GM12878 (cell line): ENCODE data around the gene FHOD3. TPM values are rescaled to one million over a fixed set of nuclear protein-coding genes. Genes with fewer than 3 reads are reported as not detected.

Experiments
- ATAC-seq: fragments of 200-7000 bp; cut with Tn5 transposase; 3 replicates; pipeline ENCODE4 v1.9.1; 2020; ENCODE audit warnings: mild to moderate bottlenecking, moderate library complexity
- BruUV-seq: library from RNA; stranded (reverse); fragments of 400-500 nt; replicated peaks from 2 replicates; lab custom pipeline; 2021; lab: Mats Ljungman, UMichigan
- CTCF ChIA-PET: fragments of 300-600 bp; sonication (Branson Sonifier 250); formaldehyde crosslinking; extraction: SDS; loops from one replicate; lab custom pipeline; 2021; ENCODE audit warnings: inconsistent platforms; lab: Yijun Ruan, JAX
- POLR2A ChIA-PET: fragments of 350-600 bp; formaldehyde crosslinking; extraction: SDS; loops from one replicate; lab custom pipeline; 2021; ENCODE audit warnings: inconsistent platforms; lab: Charles Lee
- RAD21 ChIA-PET: fragments of 300-600 bp; sonication (Branson Sonifier 250); formaldehyde crosslinking; loops from one replicate; lab custom pipeline; 2023; ENCODE audit warnings: antibody characterized with exemption; ENCODE audit not compliant: unreplicated experiment; lab: Charles Lee
- SMC1A ChIA-PET: fragments of 300-600 bp; sonication (Branson Sonifier 250); formaldehyde crosslinking; loops from one replicate; lab custom pipeline; 2023; ENCODE audit not compliant: unreplicated experiment, uncharacterized antibody; lab: Charles Lee
- DNase-seq: peaks from one replicate; pipeline ENCODE4 v3.0.0-alpha.2; 2011; ENCODE audit warnings: low read depth, low spot score
- FAIRE-seq: peaks from 3 replicates; lab custom pipeline; 2011; peaks lifted over from hg19 to GRCh38; lab: Jason Lieb, UNC
- H2AFZ ChIP-seq: 2 replicates; pipeline ENCODE4 v1.6.0; 2011; ENCODE audit warnings: low read depth, low read length, control low read depth; ENCODE audit not compliant: control insufficient read depth
- H3K27ac ChIP-seq: 2 replicates; pipeline ENCODE4 v1.5.1; 2011; ENCODE audit warnings: control low read depth; ENCODE audit not compliant: control insufficient read depth, insufficient read depth
- H3K27me3 ChIP-seq, 2 experiments: replicated peaks in 1 of 2; 2 replicates each; pipeline versions ENCODE4 v1.6.0 to v1.6.1; 2011; ENCODE audit warnings: low read length in 1 of 2; ENCODE audit not compliant: control insufficient read depth in 2 of 2, insufficient read depth in 2 of 2
- H3K36me3 ChIP-seq, 2 experiments: 2 replicates each; pipeline ENCODE4 v1.5.1; 2011; ENCODE audit warnings: low read length in 1 of 2; ENCODE audit not compliant: control insufficient read depth in 2 of 2, insufficient read depth in 2 of 2
- H3K4me1 ChIP-seq: 2 replicates; pipeline ENCODE4 v1.6.1; 2011; ENCODE audit warnings: mild to moderate bottlenecking, low read length, moderate library complexity, mixed read lengths; ENCODE audit not compliant: control insufficient read depth, insufficient read depth
- H3K4me2 ChIP-seq: 2 replicates; pipeline ENCODE4 v1.6.0; 2011; ENCODE audit warnings: control low read depth; ENCODE audit not compliant: control insufficient read depth, insufficient read depth
- H3K4me3 ChIP-seq: fragments of 200-600 bp; sonication (generic); 2 replicates; pipeline ENCODE4 v1.5.1; 2016
- H3K79me2 ChIP-seq: 2 replicates; pipeline ENCODE4 v1.6.0; 2011; ENCODE audit warnings: low read length; ENCODE audit not compliant: control insufficient read depth, insufficient read depth
- H3K9ac ChIP-seq: 2 replicates; pipeline ENCODE4 v1.8.0; 2011; ENCODE audit warnings: low read length, control low read depth, mixed read lengths; ENCODE audit not compliant: control insufficient read depth, insufficient read depth
- H3K9me3 ChIP-seq: replicated peaks from 3 replicates; pipeline ENCODE4 v1.5.1; 2011; ENCODE audit warnings: mild to moderate bottlenecking, low read length; ENCODE audit not compliant: control insufficient read depth, insufficient read depth
- H4K20me1 ChIP-seq: 2 replicates; pipeline ENCODE4 v1.6.0; 2011; ENCODE audit not compliant: control insufficient read depth, insufficient read depth
- ATF2 ChIP-seq: IDR thresholded peaks from 2 replicates; pipeline ENCODE4 v1.6.1; 2012; ENCODE audit warnings: low read length, inconsistent platforms
- CTCF ChIP-seq, 3 experiments: IDR thresholded peaks in 2 of 3; conservative IDR thresholded peaks in 1 of 3; 2 replicates each; pipeline ENCODE4 v1.5.1; 2011; ENCODE audit warnings: low read depth in 3 of 3, low read length in 3 of 3, mild to moderate bottlenecking in 3 of 3, control low read depth in 2 of 3, moderate library complexity in 2 of 3, inconsistent platforms in 1 of 3, mixed read lengths in 1 of 3; ENCODE audit not compliant: control insufficient read depth in 2 of 3, insufficient read depth in 1 of 3; ENCODE audit errors: extremely low read depth in 1 of 3
- NFYB ChIP-seq: IDR thresholded peaks from 2 replicates; pipeline ENCODE4 v1.6.1; 2011; ENCODE audit warnings: low read depth, mild to moderate bottlenecking, low read length, improper control_type of control experiment, moderate library complexity; ENCODE audit not compliant: insufficient read depth
- RAD21 ChIP-seq: IDR thresholded peaks from 2 replicates; pipeline ENCODE4 v1.6.1; 2011; ENCODE audit warnings: mild to moderate bottlenecking, low read depth, low read length, moderate library complexity; ENCODE audit not compliant: insufficient read depth
- SMC3 ChIP-seq: IDR thresholded peaks from 2 replicates; pipeline ENCODE4 v1.6.1; 2011; ENCODE audit warnings: low read length, improper control_type of control experiment, borderline replicate concordance
- WGBS: methylation state at CpG from one replicate; pipeline ENCODE4 v1.1.6; 2016; ENCODE audit warnings: low lambda C conversion rate; ENCODE audit not compliant: insufficient replicate concordance, insufficient coverage; ENCODE audit errors: missing lambda C conversion rate; 5-methylcytosine and 5-hydroxymethylcytosine counted together
- in situ Hi-C: fragments of 300-500 bp; cut with MboI; formaldehyde crosslinking; loops from 9 replicates; pipeline ENCODE4 v1.14.3; 2018; ENCODE audit warnings: mixed read lengths
- intact Hi-C: fragments of 100-400 bp; cut with micrococcal nuclease; formaldehyde crosslinking; loops from one replicate; pipeline ENCODE4 v1.14.2; 2022; ENCODE audit not compliant: unreplicated experiment
- polyA plus RNA-seq, 11 experiments: library from polyadenylated mRNA; depleted of rRNA in 4 of 11; unstranded in 6 of 11; stranded (reverse) in 5 of 11; fragments of >200 nt; fragmentation: Nextera tagmentation in 4 of 11; fragmentation: Illumina TruSeq in 1 of 11; extraction: Ambion mirVana in 4 of 11; extraction: Trizol in 1 of 11; gene quantifications; 1 replicate in 1 of 11; 2 replicates in 10 of 11; pipeline versions ENCODE4 v1.2.1 to v1.2.3, GENCODE V29; 2011 to 2016; ENCODE audit warnings: inconsistent platforms in 2 of 11, missing spikeins in 2 of 11, low read depth in 1 of 11
- total RNA-seq, 4 experiments: library from RNA; depleted of rRNA in 3 of 4; stranded (reverse); fragments of >200 nt in 3 of 4; fragmentation: Illumina TruSeq in 1 of 4; extraction: Trizol in 1 of 4; gene quantifications; 2 replicates each; pipeline versions ENCODE4 v1.2.1 to v1.2.3, GENCODE V29; 2013 to 2021

The FHOD3 gene
- total and polyA plus RNA-seq, 10 of the 15 experiments (the other 5 are each of a cell fraction or from before 2014, with no cell fraction given): 0.77 to 26.7 (median 10.4) TPM

GRCh38 chr18:36661999-36662398 lies 364.5 kb downstream of the FHOD3 start:
- no TSS peak for BruUV-seq
- Histone ChIP-seq H2AFZ (no peak overlapping the region; the same call in 1 of the 2 replicates), H3K79me2 (no peaks in the 10 kb centered on the region), H3K4me2 (no peak overlapping the region), H4K20me1 (no peaks in the 10 kb centered on the region), H3K36me3 (no peaks in the 10 kb centered on the region; a peak in 1 of 4 replicates), H3K9me3 (no peaks in the 10 kb centered on the region), H3K4me1 (no peaks in the 10 kb centered on the region), H3K27ac (no peak overlapping the region), H3K4me3 (no peak overlapping the region), H3K27me3 (no peaks in the 10 kb centered on the region), H3K9ac (no peak overlapping the region)
- DNase-seq (no peak), ATAC-seq (peak; percentile 58), FAIRE-seq (no peak)
- RAD21 ChIA-PET: no interaction called here
- intact Hi-C loops (loop anchor here (1.0 to 10.0 kb wide), 4 partner anchors 90 to 567 kb away; partner anchors contain the start of gene FHOD3), in situ Hi-C loops (no loop called here)
- POLR2A ChIA-PET: no interaction called here
- WGBS: 13% methylated on average over 5 of the region's 5 CpGs
- TF ChIP-seq CTCF (IDR thresholded peaks at IDR 0.05 in 2 of 3, conservative IDR thresholded peaks at IDR 0.05 in 1 of 3; ENCODE audit: control insufficient read depth in 2 of 3, extremely low read depth in 1 of 3, insufficient read depth in 1 of 3, low read depth in 3 of 3, low read length in 3 of 3) (peak; percentile 35 to 47 (median 43); a peak in 4 of 6 replicates), SMC3 (peak; percentile 35; the same call in 1 of the 2 replicates), NFYB (no peak), RAD21 (peak; percentile 78), ATF2 (no peak)
- SMC1A ChIA-PET: no interaction called here
- CTCF ChIA-PET: interaction anchor here (0.9 kb wide), 1 partner anchor 11 kb away, joined by 3 read pairs; no protein-coding TSS in a partner anchor
